Neural cell (in vitro differentiated cells): Measurements from ENCODE around the gene CPA1. TPM values are rescaled to one million over a fixed set of nuclear protein-coding genes. Genes with fewer than 3 reads are reported as not detected.

ENCODE experiments used
- H2AFZ ChIP-seq: fragments of 200-600, 300-800 bp; sonication (generic), shearing (Covaris generic); 2 replicates; pipeline ENCODE4 v1.6.0; 2014; ENCODE audit warnings: low read depth, mild to moderate bottlenecking, antibody characterized with exemption, low read length, moderate library complexity
- H3F3A ChIP-seq: fragments of 200-600 bp; shearing (Covaris generic); 2 replicates; pipeline ENCODE4 v1.6.1; 2016; ENCODE audit warnings: mild to moderate bottlenecking, moderate library complexity, mixed read lengths, antibody characterized with exemption, low read length; ENCODE audit not compliant: insufficient read depth, poor library complexity, severe bottlenecking
- H3K27ac ChIP-seq: fragments of 200-600, 300-800 bp; sonication (generic), shearing (Covaris generic); 2 replicates; pipeline ENCODE4 v1.5.1; 2014; ENCODE audit warnings: mild to moderate bottlenecking, low read length, moderate library complexity
- H3K27me3 ChIP-seq: fragments of 300-800, 200-600 bp; sonication (generic), shearing (Covaris generic); 2 replicates; pipeline ENCODE4 v1.6.0; 2014; ENCODE audit warnings: mild to moderate bottlenecking, low read depth, low read length, moderate library complexity; ENCODE audit not compliant: insufficient read depth
- H3K36me3 ChIP-seq: fragments of 300-800, 200-600 bp; sonication (generic), shearing (Covaris generic); 2 replicates; pipeline ENCODE4 v1.5.1; 2014; ENCODE audit warnings: mild to moderate bottlenecking, antibody characterized with exemption, low read length, moderate library complexity; ENCODE audit not compliant: insufficient read depth
- H3K4me2 ChIP-seq: fragments of 300-800, 200-600 bp; sonication (generic), shearing (Covaris generic); 2 replicates; pipeline ENCODE4 v1.6.0; 2014; ENCODE audit warnings: mild to moderate bottlenecking, low read length
- H3K4me3 ChIP-seq: fragments of 300-800, 200-600 bp; sonication (generic), shearing (Covaris generic); 2 replicates; pipeline ENCODE4 v1.5.1; 2014; ENCODE audit warnings: mild to moderate bottlenecking, low read length, moderate library complexity
- H3K79me2 ChIP-seq: fragments of 200-600 bp; shearing (Covaris generic); replicated peaks from 2 replicates; pipeline ENCODE4 v1.6.0; 2014; ENCODE audit warnings: mild to moderate bottlenecking, low read length, moderate library complexity; ENCODE audit not compliant: insufficient read depth
- H3K9ac ChIP-seq: fragments of 300-800, 200-600 bp; sonication (generic), shearing (Covaris generic); 2 replicates; pipeline ENCODE4 v1.6.1; 2016; ENCODE audit warnings: mild to moderate bottlenecking, low read length, mixed read lengths
- H3K9me2 ChIP-seq: fragments of 200-600 bp; shearing (Covaris generic); 2 replicates; pipeline ENCODE4 v1.6.1; 2016; ENCODE audit warnings: mild to moderate bottlenecking, low read length, mixed read lengths; ENCODE audit not compliant: insufficient read depth
- H3K9me3 ChIP-seq: fragments of 200-600, 300-800 bp; sonication (generic), shearing (Covaris generic); 2 replicates; pipeline ENCODE4 v1.6.1; 2016; ENCODE audit warnings: mild to moderate bottlenecking, mixed run types, low read length, moderate library complexity, mixed read lengths
- H4K20me1 ChIP-seq: fragments of 200-600 bp; shearing (Covaris generic); 2 replicates; pipeline ENCODE4 v1.6.1; 2016; ENCODE audit warnings: mild to moderate bottlenecking, mixed run types; ENCODE audit not compliant: insufficient read depth
- EP300 ChIP-seq: fragments of 450-650 bp; conservative IDR thresholded peaks from 2 replicates; pipeline ENCODE4 v1.6.1; 2014; ENCODE audit warnings: antibody characterized with exemption, mild to moderate bottlenecking, moderate library complexity; ENCODE audit not compliant: poor library complexity, severe bottlenecking
- EZH2 ChIP-seq: fragments of 200-600, 300-800 bp; shearing (Covaris generic), sonication (generic); IDR thresholded peaks from 2 replicates; pipeline ENCODE4 v1.6.1; 2014; ENCODE audit warnings: antibody characterized with exemption, low read length, borderline replicate concordance, mild to moderate bottlenecking; ENCODE audit not compliant: insufficient read depth, poor library complexity, severe bottlenecking
- MXI1 ChIP-seq: fragments of 450-650 bp; conservative IDR thresholded peaks from 2 replicates; pipeline ENCODE4 v1.6.1; 2014; ENCODE audit warnings: antibody characterized with exemption, mild to moderate bottlenecking; ENCODE audit not compliant: poor library complexity, severe bottlenecking
- POLR2AphosphoS5 ChIP-seq: IDR thresholded peaks from 2 replicates; pipeline ENCODE4 v1.6.1; 2012
- RAD21 ChIP-seq: fragments of 450-650 bp; conservative IDR thresholded peaks from 2 replicates; pipeline ENCODE4 v1.6.1; 2014; ENCODE audit warnings: antibody characterized with exemption, mild to moderate bottlenecking, moderate library complexity
- SMC3 ChIP-seq: fragments of 450-650 bp; conservative IDR thresholded peaks from 2 replicates; pipeline ENCODE4 v1.6.1; 2014; ENCODE audit warnings: antibody characterized with exemption, mild to moderate bottlenecking, moderate library complexity; ENCODE audit not compliant: poor library complexity
- TAF1 ChIP-seq: IDR thresholded peaks from 2 replicates; pipeline ENCODE4 v1.6.1; 2012; ENCODE audit warnings: low read depth
- polyA plus RNA-seq: library from polyadenylated mRNA; depleted of rRNA; stranded (reverse); fragments of >200 nt; gene quantifications from 2 replicates; pipeline ENCODE4 v1.2.3, GENCODE V29; 2014
- TF ChIP-seq, protein P1 (sequence below): IDR thresholded peaks from 2 replicates; pipeline ENCODE4 v1.6.1; 2012; ENCODE audit warnings: borderline replicate concordance
- TF ChIP-seq, protein P2 (sequence below): fragments of 450-650 bp; IDR thresholded peaks from 2 replicates; pipeline ENCODE4 v1.5.1; 2014; ENCODE audit warnings: antibody characterized with exemption, mild to moderate bottlenecking, moderate library complexity; ENCODE audit not compliant: poor library complexity, severe bottlenecking

CPA1 gene
- polyA plus RNA-seq, 1 donor from 2014 or later, result not detected

DNA sequence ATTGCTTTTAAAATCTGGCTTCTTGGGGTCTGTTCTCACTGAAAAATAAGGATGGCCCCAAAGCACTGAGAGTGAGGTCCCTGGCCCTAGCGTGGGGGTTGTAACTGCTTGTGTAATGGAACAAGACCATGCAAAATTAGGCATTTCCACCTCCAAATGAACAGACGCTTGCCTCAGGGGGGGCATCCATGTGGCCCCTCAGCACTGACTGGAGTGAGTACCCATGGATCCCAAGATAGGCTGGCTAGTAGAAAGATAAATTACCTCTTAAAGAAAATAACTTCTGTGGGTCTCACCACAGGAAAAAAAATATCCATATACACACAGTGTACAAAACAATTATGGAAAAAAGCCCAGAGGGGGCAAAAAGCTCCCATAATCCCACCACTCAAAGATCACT lies 15.2 kb upstream of the CPA1 start:
- Histone ChIP-seq H3K79me2 (no peaks in the 10 kb centered on the region), H4K20me1 (no peaks in the 10 kb centered on the region), H3K4me2 (peak overlapping the region; percentile 10), H3F3A (peaks cover 6% of the 10 kb centered on the region), H3K27ac (peak overlapping the region; percentile 95), H2AFZ (no peak overlapping the region), H3K27me3 (no peaks in the 10 kb centered on the region), H3K4me3 (peak overlapping the region; percentile 39), H3K36me3 (no peaks in the 10 kb centered on the region), H3K9me2 (no peaks in the 10 kb centered on the region), H3K9me3 (no peaks in the 10 kb centered on the region), H3K9ac (peak overlapping the region; percentile 67)
- TF ChIP-seq EZH2, result no peak
- TF ChIP-seq RAD21, result no peak

DNA sequence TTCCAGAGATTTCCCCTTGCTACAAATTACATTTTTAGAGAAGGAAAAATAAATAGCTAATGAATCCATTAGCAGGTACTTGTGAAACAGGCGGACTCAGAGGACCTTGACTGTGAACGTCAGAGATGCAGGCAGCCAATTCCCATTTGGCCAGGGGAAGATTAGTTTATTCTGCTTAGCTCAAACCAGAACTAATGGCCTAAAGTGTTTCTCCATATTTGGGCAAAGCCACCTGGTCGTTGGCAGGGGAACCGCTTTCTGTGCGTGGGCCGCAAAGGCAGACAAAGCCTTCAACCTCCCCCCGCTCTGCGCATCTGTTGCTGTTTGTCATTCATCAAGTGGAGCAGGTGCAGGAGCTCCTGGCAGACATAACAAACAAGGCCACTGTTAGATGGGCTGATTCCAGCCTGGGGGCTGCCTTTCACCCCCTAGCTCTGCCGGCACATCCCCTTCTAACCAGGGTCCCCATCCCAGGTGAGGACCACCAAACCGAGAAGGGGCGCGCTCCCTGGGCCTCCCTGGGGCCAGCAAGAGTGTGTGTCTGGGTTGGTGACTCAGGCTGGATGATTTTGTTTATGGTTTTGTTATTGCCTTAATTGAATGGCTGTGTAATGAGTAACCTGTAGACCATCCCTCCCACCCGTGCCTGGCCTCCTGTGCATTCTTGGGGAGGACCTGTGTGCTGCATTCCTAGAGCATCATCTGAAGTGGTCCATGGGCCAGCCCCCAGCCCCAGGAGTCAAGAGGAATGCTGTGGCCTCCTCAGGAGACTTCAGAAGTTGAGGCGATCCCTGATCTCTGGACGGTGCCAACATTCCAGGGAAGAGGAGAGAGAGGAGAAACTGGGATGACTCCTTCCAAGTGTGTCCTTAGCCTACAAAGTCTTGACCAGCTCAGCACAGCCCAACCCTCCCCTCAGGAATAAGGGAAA lies 14.5 kb upstream of the CPA1 start:
- Histone ChIP-seq H2AFZ (no peak overlapping the region), H3K27ac (peak overlapping the region; percentile 95), H3K9ac (peak overlapping the region; percentile 67), H3K27me3 (no peaks in the 10 kb centered on the region), H3K36me3 (no peaks in the 10 kb centered on the region), H3F3A (peaks cover 6% of the 10 kb centered on the region), H3K79me2 (no peaks in the 10 kb centered on the region), H3K9me3 (no peaks in the 10 kb centered on the region), H4K20me1 (no peaks in the 10 kb centered on the region), H3K4me3 (peak overlapping the region; percentile 39), H3K9me2 (no peaks in the 10 kb centered on the region), H3K4me2 (peak overlapping the region; percentile 22)
- TF ChIP-seq MXI1 (no peak), RAD21 (peak; percentile 40), EP300 (peak; percentile 89), SMC3 (peak; percentile 43), POLR2AphosphoS5 (peak; percentile 63)
- TF ChIP-seq, protein P1, sequence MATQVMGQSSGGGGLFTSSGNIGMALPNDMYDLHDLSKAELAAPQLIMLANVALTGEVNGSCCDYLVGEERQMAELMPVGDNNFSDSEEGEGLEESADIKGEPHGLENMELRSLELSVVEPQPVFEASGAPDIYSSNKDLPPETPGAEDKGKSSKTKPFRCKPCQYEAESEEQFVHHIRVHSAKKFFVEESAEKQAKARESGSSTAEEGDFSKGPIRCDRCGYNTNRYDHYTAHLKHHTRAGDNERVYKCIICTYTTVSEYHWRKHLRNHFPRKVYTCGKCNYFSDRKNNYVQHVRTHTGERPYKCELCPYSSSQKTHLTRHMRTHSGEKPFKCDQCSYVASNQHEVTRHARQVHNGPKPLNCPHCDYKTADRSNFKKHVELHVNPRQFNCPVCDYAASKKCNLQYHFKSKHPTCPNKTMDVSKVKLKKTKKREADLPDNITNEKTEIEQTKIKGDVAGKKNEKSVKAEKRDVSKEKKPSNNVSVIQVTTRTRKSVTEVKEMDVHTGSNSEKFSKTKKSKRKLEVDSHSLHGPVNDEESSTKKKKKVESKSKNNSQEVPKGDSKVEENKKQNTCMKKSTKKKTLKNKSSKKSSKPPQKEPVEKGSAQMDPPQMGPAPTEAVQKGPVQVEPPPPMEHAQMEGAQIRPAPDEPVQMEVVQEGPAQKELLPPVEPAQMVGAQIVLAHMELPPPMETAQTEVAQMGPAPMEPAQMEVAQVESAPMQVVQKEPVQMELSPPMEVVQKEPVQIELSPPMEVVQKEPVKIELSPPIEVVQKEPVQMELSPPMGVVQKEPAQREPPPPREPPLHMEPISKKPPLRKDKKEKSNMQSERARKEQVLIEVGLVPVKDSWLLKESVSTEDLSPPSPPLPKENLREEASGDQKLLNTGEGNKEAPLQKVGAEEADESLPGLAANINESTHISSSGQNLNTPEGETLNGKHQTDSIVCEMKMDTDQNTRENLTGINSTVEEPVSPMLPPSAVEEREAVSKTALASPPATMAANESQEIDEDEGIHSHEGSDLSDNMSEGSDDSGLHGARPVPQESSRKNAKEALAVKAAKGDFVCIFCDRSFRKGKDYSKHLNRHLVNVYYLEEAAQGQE, result peak; percentile 45

DNA sequence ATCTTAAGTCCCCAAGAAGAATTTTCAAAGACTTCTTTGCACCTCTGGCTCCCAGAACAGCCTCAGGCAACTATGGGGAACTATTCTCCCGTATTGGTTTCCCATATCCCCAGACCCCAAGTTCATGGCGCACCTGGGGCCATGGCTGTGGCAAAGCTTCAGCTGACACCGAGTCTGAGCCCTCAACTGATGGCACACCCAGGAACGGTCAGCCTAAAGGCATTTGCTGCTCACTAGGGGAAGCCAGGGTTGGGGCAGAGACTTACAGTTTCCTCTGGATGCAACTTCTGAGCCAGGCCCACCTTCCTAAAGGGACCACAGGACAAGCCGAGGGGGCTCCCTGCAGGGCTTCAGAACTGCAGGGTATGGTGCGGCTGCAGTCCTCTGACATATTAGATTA lies 13.7 kb upstream of the CPA1 start:
- H3K4me2 ChIP-seq, result no peak overlapping the region
- peaks cover 6% of the 10 kb centered on the region for H3F3A ChIP-seq
- no peaks in the 10 kb centered on the region for H3K36me3 ChIP-seq
- no peaks in the 10 kb centered on the region for H3K79me2 ChIP-seq
- H4K20me1 ChIP-seq, result no peaks in the 10 kb centered on the region
- H3K4me3 ChIP-seq, result no peak overlapping the region
- H3K9ac ChIP-seq, result peak overlapping the region; percentile 67
- H3K27me3 ChIP-seq, result no peaks in the 10 kb centered on the region
- TF ChIP-seq RAD21, result no peak
- TF ChIP-seq, protein P1, result no peak
- no peak for TF ChIP-seq EP300
- no peak for TF ChIP-seq MXI1
- no peak for TF ChIP-seq TAF1
- no peak for TF ChIP-seq SMC3
- TF ChIP-seq, protein P2, sequence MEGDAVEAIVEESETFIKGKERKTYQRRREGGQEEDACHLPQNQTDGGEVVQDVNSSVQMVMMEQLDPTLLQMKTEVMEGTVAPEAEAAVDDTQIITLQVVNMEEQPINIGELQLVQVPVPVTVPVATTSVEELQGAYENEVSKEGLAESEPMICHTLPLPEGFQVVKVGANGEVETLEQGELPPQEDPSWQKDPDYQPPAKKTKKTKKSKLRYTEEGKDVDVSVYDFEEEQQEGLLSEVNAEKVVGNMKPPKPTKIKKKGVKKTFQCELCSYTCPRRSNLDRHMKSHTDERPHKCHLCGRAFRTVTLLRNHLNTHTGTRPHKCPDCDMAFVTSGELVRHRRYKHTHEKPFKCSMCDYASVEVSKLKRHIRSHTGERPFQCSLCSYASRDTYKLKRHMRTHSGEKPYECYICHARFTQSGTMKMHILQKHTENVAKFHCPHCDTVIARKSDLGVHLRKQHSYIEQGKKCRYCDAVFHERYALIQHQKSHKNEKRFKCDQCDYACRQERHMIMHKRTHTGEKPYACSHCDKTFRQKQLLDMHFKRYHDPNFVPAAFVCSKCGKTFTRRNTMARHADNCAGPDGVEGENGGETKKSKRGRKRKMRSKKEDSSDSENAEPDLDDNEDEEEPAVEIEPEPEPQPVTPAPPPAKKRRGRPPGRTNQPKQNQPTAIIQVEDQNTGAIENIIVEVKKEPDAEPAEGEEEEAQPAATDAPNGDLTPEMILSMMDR, result no peak
- TF ChIP-seq EZH2, result no peak
- no peak for TF ChIP-seq POLR2AphosphoS5
- no peaks in the 10 kb centered on the region for H3K9me3 ChIP-seq
- H3K9me2 ChIP-seq, result no peaks in the 10 kb centered on the region
- H2AFZ ChIP-seq, result no peak overlapping the region
- H3K27ac ChIP-seq, result peak overlapping the region; percentile 95
